BLaER1 treated with 17β-estradiol and CSF1 and Interleukin-3, amounts not matched to agents 10 nM and 100 nM (cell line): ENCODE data around the gene PGM3.

Experiments used
- H3K27ac ChIP-seq, 11 experiments: shearing (Covaris generic); formaldehyde crosslinking; 2 replicates each; pipeline ENCODE4 v1.8.1; 2022
- H3K27me3 ChIP-seq, 11 experiments: shearing (Covaris generic); formaldehyde crosslinking; 2 replicates each; pipeline ENCODE4 v1.8.1; 2022
- H3K36me3 ChIP-seq, 11 experiments: shearing (Covaris generic); formaldehyde crosslinking; 2 replicates each; pipeline ENCODE4 v1.8.1; 2022
- H3K4me1 ChIP-seq, 10 experiments: shearing (Covaris generic); formaldehyde crosslinking; 2 replicates each; pipeline ENCODE4 v1.8.1; 2022
- H3K4me2 ChIP-seq, 11 experiments: shearing (Covaris generic); formaldehyde crosslinking; 2 replicates each; pipeline ENCODE4 v1.8.1; 2022
- H3K4me3 ChIP-seq, 10 experiments: shearing (Covaris generic); formaldehyde crosslinking; 2 replicates each; pipeline ENCODE4 v1.8.1; 2022
- H3K9ac ChIP-seq, 11 experiments: shearing (Covaris generic); formaldehyde crosslinking; 2 replicates each; pipeline ENCODE4 v1.8.1; 2022
- H3K9me3 ChIP-seq, 11 experiments: shearing (Covaris generic); formaldehyde crosslinking; replicated peaks in 1 of 11; 2 replicates each; pipeline ENCODE4 v1.8.1; 2022
- H4K20me1 ChIP-seq, 11 experiments: shearing (Covaris generic); formaldehyde crosslinking; 2 replicates each; pipeline ENCODE4 v1.8.1; 2022
- Cebpa-rat ChIP-seq, 11 experiments: shearing (Covaris generic); IDR thresholded peaks; 2 replicates each; pipeline ENCODE4 v1.8.1; 2022

PGM3 gene

GRCh38 chr6:83126807-83127206, 66.3 kb downstream of the PGM3 start:
- Histone ChIP-seq H3K36me3 (peaks cover 0 to 70% (median 13%) of the 10 kb centered on the region in 11 experiments; a peak in 14 of 22 replicates), H3K27me3 (no peaks in the 10 kb centered on the region), H3K4me3 (no peak overlapping the region), H3K9me3 (no peaks in the 10 kb centered on the region), H3K4me2 (no peak overlapping the region), H3K9ac (no peak overlapping the region), H4K20me1 (no peaks in the 10 kb centered on the region), H3K4me1 (no peaks in the 10 kb centered on the region), H3K27ac (no peak overlapping the region)
- no peak for TF ChIP-seq Cebpa-rat (IDR thresholded peaks at IDR 0.05)

GRCh38 chr6:83126223-83126622, 66.8 kb downstream of the PGM3 start:
- H3K9me3 ChIP-seq, result no peaks in the 10 kb centered on the region
- H3K27me3 ChIP-seq, result no peaks in the 10 kb centered on the region
- no peak overlapping the region for H3K9ac ChIP-seq
- H3K27ac ChIP-seq, result no peak overlapping the region
- H3K4me2 ChIP-seq, result no peak overlapping the region
- H3K4me1 ChIP-seq, result no peaks in the 10 kb centered on the region
- no peak for TF ChIP-seq Cebpa-rat (IDR thresholded peaks at IDR 0.05)
- H4K20me1 ChIP-seq, result no peaks in the 10 kb centered on the region
- peaks cover 0 to 65% (median 13%) of the 10 kb centered on the region in 11 experiments; a peak in 14 of 22 replicates for H3K36me3 ChIP-seq
- no peak overlapping the region for H3K4me3 ChIP-seq

DNA sequence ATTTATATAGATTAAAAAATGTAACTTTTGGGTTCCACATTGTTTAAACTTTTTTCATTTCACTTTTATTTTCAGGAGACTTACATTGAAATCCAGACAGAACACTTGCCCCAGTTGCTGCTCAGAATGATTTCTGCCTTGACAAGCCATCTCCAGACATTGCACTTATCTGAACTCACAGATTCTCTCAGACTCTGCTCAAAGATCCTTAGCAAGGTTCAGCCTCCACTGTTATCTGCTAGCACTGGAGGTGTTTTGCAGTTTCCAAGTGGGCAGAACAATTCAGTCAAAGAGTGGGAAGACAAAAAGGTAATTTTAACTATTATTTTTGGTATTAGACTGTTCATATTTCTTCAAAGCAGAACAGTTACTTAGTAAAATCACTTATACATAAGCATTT, 67.6 kb downstream of the PGM3 start:
- Histone ChIP-seq H3K36me3 (peaks cover 0 to 61% (median 13%) of the 10 kb centered on the region in 11 experiments; a peak in 14 of 22 replicates), H3K9ac (no peak overlapping the region), H3K9me3 (no peaks in the 10 kb centered on the region), H3K27ac (no peak overlapping the region), H4K20me1 (no peaks in the 10 kb centered on the region), H3K27me3 (no peaks in the 10 kb centered on the region), H3K4me3 (no peak overlapping the region), H3K4me1 (no peaks in the 10 kb centered on the region), H3K4me2 (no peak overlapping the region)
- TF ChIP-seq Cebpa-rat (IDR thresholded peaks at IDR 0.05), result no peak

GRCh38 chr6:83124553-83124952, 68.5 kb downstream of the PGM3 start:
- Histone ChIP-seq H3K4me2 (no peak overlapping the region), H3K9ac (no peak overlapping the region), H4K20me1 (no peaks in the 10 kb centered on the region), H3K27ac (no peak overlapping the region), H3K4me3 (no peak overlapping the region), H3K36me3 (peaks cover 0 to 55% (median 13%) of the 10 kb centered on the region in 11 experiments; a peak in 14 of 22 replicates), H3K4me1 (no peaks in the 10 kb centered on the region), H3K27me3 (no peaks in the 10 kb centered on the region), H3K9me3 (no peaks in the 10 kb centered on the region)
- no peak for TF ChIP-seq Cebpa-rat (IDR thresholded peaks at IDR 0.05)

- Histone ChIP-seq H3K36me3 (peaks cover 0 to 20% (median 0%) of the 10 kb centered on the region in 11 experiments; a peak in 3 of 22 replicates), H4K20me1 (no peaks in the 10 kb centered on the region), H3K4me2 (no peak overlapping the region), H3K4me3 (no peak overlapping the region), H3K9me3 (no peaks in the 10 kb centered on the region), H3K4me1 (no peaks in the 10 kb centered on the region), H3K9ac (no peak overlapping the region), H3K27ac (no peak overlapping the region), H3K27me3 (no peaks in the 10 kb centered on the region)
- no peak for TF ChIP-seq Cebpa-rat (IDR thresholded peaks at IDR 0.05)
These were observed 73.2 kb downstream of the PGM3 start for GRCh38 chr6:83119742-83120300.

DNA sequence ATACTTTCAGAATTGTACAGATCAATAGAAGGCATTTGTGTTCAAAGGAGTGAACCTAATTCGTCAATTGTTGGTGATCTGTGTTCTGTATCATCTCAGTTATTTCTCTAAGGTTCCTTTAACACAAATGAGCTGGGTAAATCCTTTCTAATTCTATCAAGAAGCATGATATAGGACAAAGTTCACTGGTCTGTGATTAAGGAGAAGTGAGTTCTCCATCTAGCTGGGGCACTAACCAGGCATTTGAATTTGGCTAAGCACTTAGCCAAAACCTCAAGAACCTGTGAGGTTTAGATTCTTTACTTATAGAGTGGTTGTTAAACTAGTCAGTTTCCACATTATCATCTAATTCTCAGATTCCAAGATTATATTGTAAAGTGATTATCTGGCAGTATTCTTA, 75.3 kb downstream of the PGM3 start:
- H3K36me3 ChIP-seq, result peaks cover 0 to 6% (median 0%) of the 10 kb centered on the region in 11 experiments; a peak in 1 of 22 replicates
- H3K4me1 ChIP-seq, result no peaks in the 10 kb centered on the region
- H3K4me2 ChIP-seq, result no peak overlapping the region
- no peaks in the 10 kb centered on the region for H3K27me3 ChIP-seq
- no peak for TF ChIP-seq Cebpa-rat (IDR thresholded peaks at IDR 0.05)
- no peak overlapping the region for H3K9ac ChIP-seq
- no peaks in the 10 kb centered on the region for H4K20me1 ChIP-seq
- H3K9me3 ChIP-seq, result no peaks in the 10 kb centered on the region
- H3K4me3 ChIP-seq, result no peak overlapping the region
- H3K27ac ChIP-seq, result no peak overlapping the region
